MCF 10A (cell line): ENCODE data around the gene RBM14. TPM values are rescaled to one million over a fixed set of nuclear protein-coding genes. Genes with fewer than 3 reads are reported as not detected.

Source experiments
- BruUV-seq: library from RNA; stranded (reverse); fragments of 400-500 nt; replicated peaks from 2 replicates; lab custom pipeline; 2021; lab: Mats Ljungman, UMichigan
- CTCF ChIA-PET: fragments of 300-600 bp; sonication (Branson Sonifier 250); formaldehyde crosslinking; extraction: SDS; loops from one replicate; lab custom pipeline; 2021; ENCODE audit warnings: antibody characterized with exemption, inconsistent platforms; lab: Yijun Ruan, JAX
- POLR2A ChIA-PET: fragments of 300-600, 350-650 bp; sonication (Branson Sonifier 250); formaldehyde crosslinking; extraction: SDS; loops from one replicate; lab custom pipeline; 2020; ENCODE audit warnings: antibody characterized with exemption, inconsistent platforms; lab: Yijun Ruan, JAX
- DNase-seq: peaks from one replicate; pipeline ENCODE4 v3.0.0-alpha.2; 2018; ENCODE audit not compliant: unreplicated experiment
- H3K27ac Mint-ChIP-seq: one replicate; pipeline ENCODE4 v1.8.0; 2022; ENCODE audit warnings: mild to moderate bottlenecking, low read depth, mixed read lengths; ENCODE audit not compliant: unreplicated experiment
- H3K27me3 Mint-ChIP-seq: one replicate; pipeline ENCODE4 v1.8.0; 2022; ENCODE audit warnings: mixed read lengths; ENCODE audit not compliant: insufficient read depth, unreplicated experiment
- H3K36me3 Mint-ChIP-seq: one replicate; pipeline ENCODE4 v1.8.0; 2022; ENCODE audit warnings: mild to moderate bottlenecking, moderate library complexity, mixed read lengths; ENCODE audit not compliant: insufficient read depth, unreplicated experiment
- H3K4me1 Mint-ChIP-seq: one replicate; pipeline ENCODE4 v1.8.0; 2022; ENCODE audit warnings: mixed read lengths; ENCODE audit not compliant: insufficient read depth, unreplicated experiment
- H3K4me3 Mint-ChIP-seq: one replicate; pipeline ENCODE4 v1.8.0; 2022; ENCODE audit warnings: mild to moderate bottlenecking, moderate library complexity, mixed read lengths; ENCODE audit not compliant: unreplicated experiment
- H3K9me3 Mint-ChIP-seq: one replicate; pipeline ENCODE4 v1.8.0; 2022; ENCODE audit warnings: mixed read lengths; ENCODE audit not compliant: unreplicated experiment
- intact Hi-C: fragments of 100-400 bp; cut with micrococcal nuclease; formaldehyde crosslinking; loops from 2 replicates; pipeline ENCODE4 v1.14.1; 2022
- total RNA-seq: library from RNA; stranded (reverse); gene quantifications from 2 replicates; pipeline ENCODE4 v1.2.3, GENCODE V29; 2022
- TF ChIP-seq, protein P1 (sequence below): fragments of 200-600 bp; IDR thresholded peaks from one replicate; pipeline ENCODE4 v1.8.0; 2022; ENCODE audit warnings: antibody characterized with exemption, mild to moderate bottlenecking; ENCODE audit not compliant: unreplicated experiment

The RBM14 gene
- total RNA-seq, 1 experiment from 2014 or later: 78.1 TPM

DNA sequence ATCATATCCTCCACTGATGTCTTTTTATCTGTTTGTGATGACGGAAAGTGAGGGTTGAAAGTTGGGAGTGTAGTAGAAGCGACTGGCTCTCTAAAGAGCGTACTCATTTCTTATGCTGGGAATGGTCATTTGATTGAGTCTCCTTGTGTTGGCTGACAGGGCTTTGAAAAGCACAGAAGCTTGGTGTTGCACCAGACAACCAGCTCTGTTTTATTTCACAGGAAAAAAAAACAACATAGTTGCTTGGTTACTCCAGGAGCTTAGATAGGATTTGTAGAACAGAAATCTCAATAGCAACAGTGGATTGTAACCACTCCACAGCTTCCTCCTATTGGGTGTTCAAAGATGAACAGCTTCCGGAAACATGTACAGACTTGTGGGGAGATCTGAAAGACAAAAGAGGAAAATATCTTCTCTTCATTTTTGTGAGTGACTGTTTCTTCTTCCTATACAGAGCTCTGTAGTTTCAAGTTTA, 2.7 kb downstream of the RBM14 start:
- Mint-ChIP-seq H3K27ac (peak overlapping the region; percentile 96), H3K27me3 (no peaks in the 10 kb centered on the region), H3K4me1 (peaks cover 20% of the 10 kb centered on the region), H3K4me3 (peak overlapping the region; percentile 86), H3K36me3 (peaks cover 83% of the 10 kb centered on the region), H3K9me3 (no peaks in the 10 kb centered on the region)
- POLR2A ChIA-PET: interaction anchor here (0.5 to 21.3 kb wide), 19 partner anchors 8 to 740 kb away, joined by 3 to 420 read pairs (median 4); partner anchors contain the start of genes ACTN3, BBS1, BRMS1 and CCDC87
- DNase-seq: peak; percentile 83
- BruUV-seq: no TSS peak
- CTCF ChIA-PET: interaction anchor here (0.6 to 1.3 kb wide), 6 partner anchors 8 to 295 kb away, joined by 3 to 10 read pairs (median 3); partner anchors contain the start of gene RBM4B
- intact Hi-C loops: loop anchor here (5.0 kb wide), 1 partner anchor 137 kb away; the partner anchor contains the start of gene DPP3
- TF ChIP-seq, protein P1, sequence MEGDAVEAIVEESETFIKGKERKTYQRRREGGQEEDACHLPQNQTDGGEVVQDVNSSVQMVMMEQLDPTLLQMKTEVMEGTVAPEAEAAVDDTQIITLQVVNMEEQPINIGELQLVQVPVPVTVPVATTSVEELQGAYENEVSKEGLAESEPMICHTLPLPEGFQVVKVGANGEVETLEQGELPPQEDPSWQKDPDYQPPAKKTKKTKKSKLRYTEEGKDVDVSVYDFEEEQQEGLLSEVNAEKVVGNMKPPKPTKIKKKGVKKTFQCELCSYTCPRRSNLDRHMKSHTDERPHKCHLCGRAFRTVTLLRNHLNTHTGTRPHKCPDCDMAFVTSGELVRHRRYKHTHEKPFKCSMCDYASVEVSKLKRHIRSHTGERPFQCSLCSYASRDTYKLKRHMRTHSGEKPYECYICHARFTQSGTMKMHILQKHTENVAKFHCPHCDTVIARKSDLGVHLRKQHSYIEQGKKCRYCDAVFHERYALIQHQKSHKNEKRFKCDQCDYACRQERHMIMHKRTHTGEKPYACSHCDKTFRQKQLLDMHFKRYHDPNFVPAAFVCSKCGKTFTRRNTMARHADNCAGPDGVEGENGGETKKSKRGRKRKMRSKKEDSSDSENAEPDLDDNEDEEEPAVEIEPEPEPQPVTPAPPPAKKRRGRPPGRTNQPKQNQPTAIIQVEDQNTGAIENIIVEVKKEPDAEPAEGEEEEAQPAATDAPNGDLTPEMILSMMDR: no peak

DNA sequence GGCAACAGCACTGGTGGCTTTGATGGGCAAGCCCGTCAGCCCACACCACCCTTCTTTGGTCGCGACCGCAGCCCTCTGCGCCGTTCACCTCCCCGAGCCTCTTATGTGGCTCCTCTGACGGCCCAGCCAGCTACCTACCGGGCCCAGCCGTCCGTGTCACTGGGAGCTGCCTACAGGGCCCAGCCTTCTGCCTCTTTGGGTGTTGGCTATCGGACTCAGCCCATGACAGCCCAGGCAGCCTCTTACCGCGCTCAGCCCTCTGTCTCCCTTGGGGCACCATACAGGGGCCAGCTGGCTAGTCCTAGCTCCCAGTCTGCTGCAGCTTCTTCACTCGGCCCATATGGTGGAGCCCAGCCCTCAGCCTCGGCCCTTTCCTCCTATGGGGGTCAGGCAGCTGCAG, 8.0 kb downstream of the RBM14 start:
- POLR2A ChIA-PET: interaction anchor here (1.0 to 21.3 kb wide), 2 partner anchors 8 to 13 kb away, joined by 5 to 420 read pairs; partner anchors contain the start of genes RBM14 and RBM4
- H3K27ac Mint-ChIP-seq: no peak overlapping the region

DNA sequence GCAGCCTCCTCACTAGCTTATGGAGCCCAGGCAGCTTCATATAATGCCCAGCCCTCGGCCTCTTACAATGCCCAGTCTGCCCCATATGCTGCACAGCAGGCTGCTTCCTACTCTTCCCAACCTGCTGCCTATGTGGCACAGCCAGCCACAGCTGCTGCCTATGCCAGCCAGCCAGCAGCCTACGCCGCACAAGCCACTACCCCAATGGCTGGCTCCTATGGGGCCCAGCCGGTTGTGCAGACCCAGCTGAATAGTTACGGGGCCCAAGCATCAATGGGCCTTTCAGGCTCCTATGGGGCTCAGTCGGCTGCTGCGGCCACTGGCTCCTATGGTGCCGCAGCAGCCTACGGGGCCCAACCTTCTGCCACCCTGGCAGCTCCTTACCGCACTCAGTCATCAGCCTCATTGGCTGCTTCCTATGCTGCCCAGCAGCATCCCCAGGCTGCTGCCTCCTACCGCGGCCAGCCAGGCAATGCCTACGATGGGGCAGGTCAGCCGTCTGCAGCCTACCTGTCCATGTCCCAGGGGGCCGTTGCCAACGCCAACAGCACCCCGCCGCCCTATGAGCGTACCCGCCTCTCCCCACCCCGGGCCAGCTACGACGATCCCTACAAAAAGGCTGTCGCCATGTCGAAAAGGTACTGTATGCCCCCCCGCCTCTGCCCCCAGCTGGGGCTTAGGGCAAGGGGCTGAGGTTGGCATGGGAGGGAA, 8.8 kb downstream of the RBM14 start:
- POLR2A ChIA-PET: interaction anchor here (1.0 to 21.3 kb wide), 2 partner anchors 9 to 12 kb away, joined by 5 to 420 read pairs; partner anchors contain the start of genes RBM14 and RBM4
- no TSS peak for BruUV-seq
- Mint-ChIP-seq H3K9me3 (no peaks in the 10 kb centered on the region), H3K4me1 (peaks cover 5% of the 10 kb centered on the region), H3K27ac (no peak overlapping the region), H3K27me3 (no peaks in the 10 kb centered on the region), H3K4me3 (no peak overlapping the region), H3K36me3 (peaks cover 96% of the 10 kb centered on the region)
- no peak for DNase-seq
- CTCF ChIA-PET: interaction anchor here (0.6 kb wide), 1 partner anchor 79 kb away, joined by 3 read pairs; the partner anchor contains the start of gene ZDHHC24
- TF ChIP-seq, protein P1: no peak
- intact Hi-C loops: no loop called here

More for the DNA sequence above, 8.0 kb downstream of the RBM14 start:
- Mint-ChIP-seq H3K4me3 (no peak overlapping the region), H3K4me1 (peaks cover 9% of the 10 kb centered on the region), H3K9me3 (no peaks in the 10 kb centered on the region), H3K36me3 (peaks cover 96% of the 10 kb centered on the region), H3K27me3 (no peaks in the 10 kb centered on the region)
- DNase-seq: no peak
- TF ChIP-seq, protein P1: no peak
- CTCF ChIA-PET: interaction anchor here (0.6 kb wide), 1 partner anchor 78 kb away, joined by 3 read pairs; the partner anchor contains the start of gene ZDHHC24
- no TSS peak for BruUV-seq
- intact Hi-C loops: no loop called here

DNA sequence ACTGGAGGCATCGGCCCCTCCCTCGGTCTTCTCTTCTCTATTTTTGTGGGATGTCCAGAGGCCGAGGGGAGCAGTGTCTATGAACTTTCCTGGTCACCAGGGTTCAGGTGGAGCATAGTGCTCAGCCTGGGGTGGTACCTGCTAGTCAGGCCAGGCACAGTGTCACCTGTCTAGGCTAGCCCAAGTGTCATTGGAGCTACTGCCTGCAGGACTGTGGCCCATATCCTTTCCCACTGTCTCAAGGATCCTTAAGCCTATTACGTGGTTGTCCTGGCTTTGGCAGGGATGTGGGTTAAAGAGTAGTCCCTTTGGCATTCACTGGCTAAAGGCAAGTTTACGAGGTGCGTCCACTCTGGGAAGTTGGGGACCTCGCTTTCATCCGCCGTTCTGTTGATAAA, 9.3 kb downstream of the RBM14 start:
- H3K36me3 Mint-ChIP-seq: peaks cover 96% of the 10 kb centered on the region
- H3K4me1 Mint-ChIP-seq: peaks cover 5% of the 10 kb centered on the region
- TF ChIP-seq, protein P1: no peak
- BruUV-seq: no TSS peak
- CTCF ChIA-PET: no interaction called here
- H3K27me3 Mint-ChIP-seq: no peaks in the 10 kb centered on the region
- DNase-seq: no peak
- H3K4me3 Mint-ChIP-seq: no peak overlapping the region
- intact Hi-C loops: no loop called here
- POLR2A ChIA-PET: interaction anchor here (21.3 kb wide), 1 partner anchor 11 kb away, joined by 420 read pairs; the partner anchor contains the start of gene RBM4
- no peak overlapping the region for H3K27ac Mint-ChIP-seq
- H3K9me3 Mint-ChIP-seq: no peaks in the 10 kb centered on the region
